ENCODE results near the gene CEACAM4. TPM values are rescaled to one million over a fixed set of nuclear protein-coding genes. Genes with fewer than 3 reads are reported as not detected.

The CEACAM4 gene
- total RNA-seq, 1 donor = not detected

DNA sequence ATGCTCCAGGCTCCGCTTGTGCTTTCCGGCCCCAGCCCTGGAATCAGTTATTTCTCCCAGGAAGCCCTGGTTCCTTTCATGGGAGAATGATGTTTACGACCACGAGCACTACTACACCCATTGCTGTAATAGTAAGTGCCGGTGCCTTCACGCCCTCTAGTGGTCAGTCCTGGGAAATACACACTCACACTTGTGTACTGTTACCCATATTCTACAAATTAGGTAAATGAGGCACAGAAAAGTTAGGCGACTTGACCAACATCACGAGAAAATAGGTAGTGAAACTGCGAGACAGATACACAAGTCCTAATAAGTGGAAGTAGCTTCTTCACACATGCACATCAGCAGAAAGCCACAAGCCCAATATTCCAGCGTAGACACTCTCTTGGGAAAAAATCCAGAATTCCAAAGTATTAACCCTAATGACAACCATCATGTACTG is 29.3 kb downstream of the CEACAM4 start:
- H4K20me1 ChIP-seq (ENCODE audit: insufficient read depth, low read length) = no peaks in the 10 kb centered on the region
- H3K4me1 ChIP-seq (ENCODE audit: insufficient read depth, low read length) = no peaks in the 10 kb centered on the region
- TF ChIP-seq, protein P1, sequence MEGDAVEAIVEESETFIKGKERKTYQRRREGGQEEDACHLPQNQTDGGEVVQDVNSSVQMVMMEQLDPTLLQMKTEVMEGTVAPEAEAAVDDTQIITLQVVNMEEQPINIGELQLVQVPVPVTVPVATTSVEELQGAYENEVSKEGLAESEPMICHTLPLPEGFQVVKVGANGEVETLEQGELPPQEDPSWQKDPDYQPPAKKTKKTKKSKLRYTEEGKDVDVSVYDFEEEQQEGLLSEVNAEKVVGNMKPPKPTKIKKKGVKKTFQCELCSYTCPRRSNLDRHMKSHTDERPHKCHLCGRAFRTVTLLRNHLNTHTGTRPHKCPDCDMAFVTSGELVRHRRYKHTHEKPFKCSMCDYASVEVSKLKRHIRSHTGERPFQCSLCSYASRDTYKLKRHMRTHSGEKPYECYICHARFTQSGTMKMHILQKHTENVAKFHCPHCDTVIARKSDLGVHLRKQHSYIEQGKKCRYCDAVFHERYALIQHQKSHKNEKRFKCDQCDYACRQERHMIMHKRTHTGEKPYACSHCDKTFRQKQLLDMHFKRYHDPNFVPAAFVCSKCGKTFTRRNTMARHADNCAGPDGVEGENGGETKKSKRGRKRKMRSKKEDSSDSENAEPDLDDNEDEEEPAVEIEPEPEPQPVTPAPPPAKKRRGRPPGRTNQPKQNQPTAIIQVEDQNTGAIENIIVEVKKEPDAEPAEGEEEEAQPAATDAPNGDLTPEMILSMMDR (IDR thresholded peaks at IDR 0.05; ENCODE audit: extremely low read depth, low read depth, low read length) = peak; percentile 98
- no peaks in the 10 kb centered on the region for H3K36me3 ChIP-seq (ENCODE audit: insufficient read depth, low read length)
- H3K27ac ChIP-seq (ENCODE audit: low read depth, low read length) = no peak overlapping the region
- no peak overlapping the region for H3K4me2 ChIP-seq (ENCODE audit: insufficient read depth, low read length)
- no peaks in the 10 kb centered on the region for H3K27me3 ChIP-seq (ENCODE audit: insufficient read depth, low read length)
- no peaks in the 10 kb centered on the region for H3K79me2 ChIP-seq (ENCODE audit: insufficient read depth, low read length)
- H3K9me3 ChIP-seq (ENCODE audit: low read depth, low read length) = no peaks in the 10 kb centered on the region
- DNase-seq (ENCODE audit: insufficient read length, low spot score, missing footprints) = peak; percentile 93
- no peak overlapping the region for H3K4me3 ChIP-seq (ENCODE audit: insufficient read depth, low read length)
- H2AFZ ChIP-seq (ENCODE audit: low read length) = no peak overlapping the region

DNA sequence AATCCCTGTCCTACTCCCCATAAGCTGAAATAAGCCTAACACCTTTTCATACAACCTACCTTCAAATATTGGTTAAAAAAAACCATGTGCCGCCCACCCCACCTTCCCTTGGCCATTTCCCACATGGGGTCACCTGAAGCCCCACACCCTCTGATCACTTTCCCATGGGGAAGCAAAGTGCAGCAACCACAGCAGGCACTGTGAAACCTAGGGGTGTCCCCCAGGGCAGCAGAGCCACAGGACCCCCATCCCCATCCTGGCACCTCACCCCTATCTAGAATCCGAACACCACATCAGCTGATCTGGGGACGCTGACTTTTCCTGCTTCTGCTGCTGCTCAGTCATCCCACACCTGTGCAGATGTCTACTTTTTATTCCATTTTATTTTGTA is 31.0 kb downstream of the CEACAM4 start:
- H3K4me1 ChIP-seq (ENCODE audit: insufficient read depth, low read length) = no peaks in the 10 kb centered on the region
- no peaks in the 10 kb centered on the region for H3K27me3 ChIP-seq (ENCODE audit: insufficient read depth, low read length)
- H3K4me3 ChIP-seq (ENCODE audit: insufficient read depth, low read length) = no peak overlapping the region
- no peak overlapping the region for H2AFZ ChIP-seq (ENCODE audit: low read length)
- no peak overlapping the region for H3K4me2 ChIP-seq (ENCODE audit: insufficient read depth, low read length)
- no peaks in the 10 kb centered on the region for H3K79me2 ChIP-seq (ENCODE audit: insufficient read depth, low read length)
- TF ChIP-seq, protein P1 (IDR thresholded peaks at IDR 0.05; ENCODE audit: extremely low read depth, low read depth, low read length) = no peak
- no peaks in the 10 kb centered on the region for H3K36me3 ChIP-seq (ENCODE audit: insufficient read depth, low read length)
- H4K20me1 ChIP-seq (ENCODE audit: insufficient read depth, low read length) = no peaks in the 10 kb centered on the region
- no peak for DNase-seq (ENCODE audit: insufficient read length, low spot score, missing footprints)
- no peak overlapping the region for H3K27ac ChIP-seq (ENCODE audit: low read depth, low read length)
- H3K9me3 ChIP-seq (ENCODE audit: low read depth, low read length) = no peaks in the 10 kb centered on the region

DNA sequence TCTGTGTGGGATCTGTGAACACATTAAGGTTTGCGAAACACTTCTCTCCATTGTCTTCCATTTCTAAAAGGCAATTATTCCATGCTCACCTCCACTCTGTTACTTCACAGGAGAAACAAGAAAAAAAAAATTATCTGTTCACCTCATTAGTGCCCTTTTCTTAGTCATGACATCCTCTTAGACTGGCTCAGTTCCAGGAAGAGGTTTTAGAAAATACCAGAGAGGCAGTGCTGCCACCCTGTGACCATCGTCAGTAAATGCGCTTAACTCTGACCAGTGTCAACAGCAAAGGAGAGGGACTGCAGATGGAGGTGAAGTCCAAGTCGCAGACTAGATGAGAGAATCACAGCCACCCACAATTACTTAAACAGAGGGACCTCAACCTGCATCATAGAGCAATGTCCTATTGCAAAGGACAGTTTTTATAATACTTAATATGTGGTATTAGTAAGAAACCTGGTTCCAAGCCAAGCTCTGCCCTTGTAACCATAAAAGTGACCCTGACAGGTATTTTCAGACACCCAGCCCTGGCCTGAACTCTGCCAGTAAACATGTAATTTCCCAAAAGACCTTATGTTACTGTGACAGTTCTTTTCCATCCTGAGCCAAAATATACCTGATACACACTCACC is 31.5 kb downstream of the CEACAM4 start:
- Histone ChIP-seq H2AFZ (ENCODE audit: low read length) (no peak overlapping the region), H3K9me3 (ENCODE audit: low read depth, low read length) (no peaks in the 10 kb centered on the region), H3K4me1 (ENCODE audit: insufficient read depth, low read length) (no peaks in the 10 kb centered on the region), H3K27ac (ENCODE audit: low read depth, low read length) (no peak overlapping the region), H3K4me3 (ENCODE audit: insufficient read depth, low read length) (no peak overlapping the region), H3K79me2 (ENCODE audit: insufficient read depth, low read length) (no peaks in the 10 kb centered on the region), H3K36me3 (ENCODE audit: insufficient read depth, low read length) (no peaks in the 10 kb centered on the region), H3K4me2 (ENCODE audit: insufficient read depth, low read length) (no peak overlapping the region), H3K27me3 (ENCODE audit: insufficient read depth, low read length) (no peaks in the 10 kb centered on the region), H4K20me1 (ENCODE audit: insufficient read depth, low read length) (no peaks in the 10 kb centered on the region)
- peak; percentile 88 for DNase-seq (ENCODE audit: insufficient read length, low spot score, missing footprints)
- TF ChIP-seq, protein P1 (IDR thresholded peaks at IDR 0.05; ENCODE audit: extremely low read depth, low read depth, low read length) = peak; percentile 69

DNA sequence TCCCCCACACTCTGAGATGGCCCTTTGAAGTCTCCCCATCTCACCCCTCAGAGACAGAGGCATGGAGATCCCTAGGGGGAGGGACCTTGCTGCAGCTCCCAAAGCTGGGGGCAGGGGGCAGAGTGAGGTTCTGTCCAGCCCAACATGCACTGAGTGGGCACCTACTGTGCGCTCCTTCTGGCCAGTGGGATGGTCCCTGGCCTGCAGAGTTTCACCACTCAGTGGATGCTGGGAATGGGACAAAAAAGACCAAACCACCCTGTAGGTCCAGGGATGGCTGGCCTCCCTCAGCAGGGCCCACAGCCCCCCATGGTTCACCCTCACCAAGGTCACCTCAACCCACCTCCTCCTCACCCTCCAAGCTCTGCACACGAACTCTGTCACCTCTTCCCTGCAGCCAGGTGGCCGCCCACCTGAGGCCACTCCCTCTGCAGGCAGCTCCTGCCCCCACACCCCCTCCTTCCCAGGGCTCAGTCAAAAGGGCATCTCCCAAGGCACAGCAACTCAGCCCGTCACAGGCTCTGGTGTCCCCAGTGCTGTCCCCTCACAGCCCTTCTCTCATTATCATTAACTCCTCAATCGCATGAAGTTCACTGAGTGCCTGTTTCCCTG is 34.8 kb downstream of the CEACAM4 start:
- TF ChIP-seq, protein P1 (IDR thresholded peaks at IDR 0.05; ENCODE audit: extremely low read depth, low read depth, low read length) = no peak
- H3K4me2 ChIP-seq (ENCODE audit: insufficient read depth, low read length) = no peak overlapping the region
- no peak for DNase-seq (ENCODE audit: insufficient read length, low spot score, missing footprints)
- H4K20me1 ChIP-seq (ENCODE audit: insufficient read depth, low read length) = no peaks in the 10 kb centered on the region
- no peak overlapping the region for H3K27ac ChIP-seq (ENCODE audit: low read depth, low read length)
- H3K36me3 ChIP-seq (ENCODE audit: insufficient read depth, low read length) = no peaks in the 10 kb centered on the region
- no peaks in the 10 kb centered on the region for H3K4me1 ChIP-seq (ENCODE audit: insufficient read depth, low read length)
- no peaks in the 10 kb centered on the region for H3K79me2 ChIP-seq (ENCODE audit: insufficient read depth, low read length)
- H3K4me3 ChIP-seq (ENCODE audit: insufficient read depth, low read length) = no peak overlapping the region
- H3K9me3 ChIP-seq (ENCODE audit: low read depth, low read length) = no peaks in the 10 kb centered on the region
- H3K27me3 ChIP-seq (ENCODE audit: insufficient read depth, low read length) = no peaks in the 10 kb centered on the region
- no peak overlapping the region for H2AFZ ChIP-seq (ENCODE audit: low read length)

Measured in osteoblast (primary cell).